K562 (cell line): ENCODE measurements around the gene SNX25. TPM values are rescaled to one million over a fixed set of nuclear protein-coding genes. Genes with fewer than 3 reads are reported as not detected.

Source experiments
- DPF2 ChIP-seq: fragments of 450-650 bp; IDR thresholded peaks from 2 replicates; pipeline ENCODE4 v1.6.1; 2016
- EP400 ChIP-seq: fragments of 450-650 bp; IDR thresholded peaks from 2 replicates; pipeline ENCODE4 v1.6.1; 2017; ENCODE audit warnings: antibody characterized with exemption, mild to moderate bottlenecking, moderate library complexity
- ESRRA ChIP-seq: fragments of 450-650 bp; IDR thresholded peaks from 2 replicates; pipeline ENCODE4 v1.6.1; 2014; ENCODE audit warnings: low read depth, mild to moderate bottlenecking, moderate library complexity, borderline replicate concordance
- HMGN3 ChIP-seq: IDR thresholded peaks from 2 replicates; pipeline ENCODE4 v1.6.1; 2011; ENCODE audit warnings: borderline replicate concordance, low read depth, mild to moderate bottlenecking, mixed read lengths, low read length; ENCODE audit not compliant: insufficient read length; ENCODE audit errors: extremely low read depth
- KLF1 ChIP-seq: fragments of 450-650 bp; IDR thresholded peaks from 2 replicates; pipeline ENCODE4 v1.6.1; 2016; ENCODE audit warnings: missing genetic modification characterization, missing compliant biosample characterization
- RNF2 ChIP-seq: sonication (generic); IDR thresholded peaks from 2 replicates; pipeline ENCODE4 v1.6.1; 2016
- SIX5 ChIP-seq, 2 experiments: IDR thresholded peaks; 2 replicates each; pipeline ENCODE4 v1.6.1; 2011; ENCODE audit warnings: low read length in 2 of 2, borderline replicate concordance in 1 of 2, low read depth in 1 of 2, mild to moderate bottlenecking in 1 of 2, moderate library complexity in 1 of 2; ENCODE audit not compliant: insufficient read depth in 1 of 2
- SMARCC2 ChIP-seq: fragments of 450-650 bp; IDR thresholded peaks from 2 replicates; pipeline ENCODE4 v1.6.1; 2017; ENCODE audit warnings: antibody characterized with exemption, moderate library complexity, mild to moderate bottlenecking, low read depth
- TAL1 ChIP-seq: fragments of 450-650 bp; IDR thresholded peaks from 2 replicates; pipeline ENCODE4 v1.6.1; 2016; ENCODE audit warnings: mild to moderate bottlenecking
- TCF7L2 ChIP-seq: fragments of 150-350 bp; IDR thresholded peaks from 2 replicates; pipeline ENCODE4 v1.6.1; 2016; ENCODE audit warnings: low read depth, mild to moderate bottlenecking, low read length, moderate library complexity
- ZNF431 ChIP-seq: sonication (generic); formaldehyde crosslinking; IDR thresholded peaks from 2 replicates; pipeline ENCODE4 v1.8.0; 2022; ENCODE audit warnings: mild to moderate bottlenecking, missing genetic modification reagents
- ZNF589 ChIP-seq: fragments of 200-800 bp; sonication (Bioruptor generic); IDR thresholded peaks from 2 replicates; pipeline ENCODE4 v1.6.1; 2016; ENCODE audit warnings: low read depth, missing genetic modification characterization, missing compliant biosample characterization
- ZNF830 ChIP-seq: fragments of 250-450 bp; sonication (Bioruptor Pico); IDR thresholded peaks from 2 replicates; pipeline ENCODE4 v1.5.0; 2021; ENCODE audit warnings: mild to moderate bottlenecking
- polyA plus RNA-seq, 8 experiments: library from polyadenylated mRNA; depleted of rRNA in 4 of 8; stranded (reverse) in 5 of 8; unstranded in 3 of 8; fragments of >200 nt; fragmentation: Nextera tagmentation in 2 of 8; fragmentation: Illumina TruSeq in 1 of 8; extraction: Ambion mirVana in 2 of 8; extraction: Trizol in 1 of 8; gene quantifications; 2 replicates each; pipeline versions ENCODE4 v1.2.1 to v1.2.3, GENCODE V29; 2011 to 2014; ENCODE audit warnings: inconsistent platforms in 1 of 8, missing spikeins in 1 of 8
- total RNA-seq, 7 experiments: library from RNA; depleted of rRNA in 6 of 7; stranded (reverse); fragments of >200 nt in 6 of 7; fragmentation: Illumina TruSeq in 2 of 7; extraction: Trizol in 2 of 7; gene quantifications; 2 replicates each; pipeline versions ENCODE4 v1.2.1 to v1.2.3, GENCODE V29; 2011 to 2021; ENCODE audit warnings: low replicate concordance in 1 of 7
- TF ChIP-seq, protein P1 (sequence below): fragments of 250-450 bp; sonication (Bioruptor Pico); IDR thresholded peaks from 2 replicates; pipeline ENCODE4 v1.8.0; 2021; ENCODE audit warnings: moderate library complexity, mild to moderate bottlenecking, inconsistent platforms
- TF ChIP-seq, protein P2 (sequence below): IDR thresholded peaks from 3 replicates; pipeline ENCODE4 v1.6.1; 2011; ENCODE audit warnings: borderline replicate concordance, mild to moderate bottlenecking; ENCODE audit not compliant: insufficient read length, insufficient read depth
- TF ChIP-seq, protein P3 (sequence below), 2 experiments: fragments of 200-800 bp in 1 of 2; sonication (Bioruptor generic) in 1 of 2; sonication (generic) in 1 of 2; formaldehyde crosslinking in 1 of 2; IDR thresholded peaks in 1 of 2; conservative IDR thresholded peaks in 1 of 2; 2 replicates each; pipeline versions ENCODE4 v1.5.0 to v1.6.1; 2016 to 2020; ENCODE audit warnings: missing compliant biosample characterization in 1 of 2, missing genetic modification characterization in 1 of 2, missing genetic modification reagents in 1 of 2

Gene SNX25
- total and polyA plus RNA-seq, 9 of the 15 experiments (the other 6 are each of a cell fraction or from before 2014, with no cell fraction given): 2.5 to 23.4 (median 13.3) TPM

DNA sequence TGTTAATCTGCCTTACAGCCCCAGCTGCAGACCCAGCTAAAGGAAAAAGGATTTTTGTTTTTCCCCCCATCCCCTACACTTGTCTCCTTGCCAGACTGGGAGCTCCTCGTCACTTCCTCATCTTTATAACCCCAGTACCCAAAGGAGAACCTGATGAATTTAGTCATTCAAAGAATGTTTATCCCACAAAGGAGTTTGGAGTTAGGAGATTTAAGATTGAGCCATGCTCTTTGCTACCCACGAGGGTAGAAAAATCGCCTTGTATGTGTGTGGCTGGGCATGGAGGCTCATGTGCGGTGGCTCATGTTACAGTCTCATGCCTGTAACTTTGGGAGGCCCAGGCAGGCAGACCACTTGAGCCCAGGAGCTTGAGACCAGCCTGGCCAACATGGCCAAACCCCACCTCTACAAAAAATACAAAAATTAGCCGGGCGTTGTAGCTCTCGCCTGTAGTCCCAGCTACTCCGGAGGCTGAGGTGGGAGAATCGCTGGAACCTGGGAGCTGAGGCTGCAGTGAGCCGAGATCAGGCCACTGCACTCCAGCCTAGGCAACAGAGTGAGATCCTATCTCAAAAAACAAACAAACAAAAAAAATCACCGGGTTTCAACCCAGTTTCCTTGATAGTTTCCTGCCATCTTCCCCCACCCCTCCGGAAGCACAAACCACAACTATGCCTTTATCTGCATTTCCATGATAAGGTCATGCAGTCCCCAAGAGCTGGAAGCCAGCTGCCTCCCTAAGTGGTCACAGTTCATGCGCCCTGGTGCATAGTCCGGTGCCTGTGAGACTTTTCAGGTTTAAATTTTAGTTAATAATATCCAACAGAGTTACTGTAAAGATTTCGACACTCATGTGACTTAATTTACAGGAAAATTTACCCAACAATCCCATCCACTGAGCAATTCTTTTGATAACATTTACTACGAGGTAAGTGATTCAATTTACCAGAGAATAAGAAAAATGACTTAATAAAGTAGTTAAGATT lies 7.1 kb upstream of the SNX25 start (continued):
- TF ChIP-seq, protein P1, sequence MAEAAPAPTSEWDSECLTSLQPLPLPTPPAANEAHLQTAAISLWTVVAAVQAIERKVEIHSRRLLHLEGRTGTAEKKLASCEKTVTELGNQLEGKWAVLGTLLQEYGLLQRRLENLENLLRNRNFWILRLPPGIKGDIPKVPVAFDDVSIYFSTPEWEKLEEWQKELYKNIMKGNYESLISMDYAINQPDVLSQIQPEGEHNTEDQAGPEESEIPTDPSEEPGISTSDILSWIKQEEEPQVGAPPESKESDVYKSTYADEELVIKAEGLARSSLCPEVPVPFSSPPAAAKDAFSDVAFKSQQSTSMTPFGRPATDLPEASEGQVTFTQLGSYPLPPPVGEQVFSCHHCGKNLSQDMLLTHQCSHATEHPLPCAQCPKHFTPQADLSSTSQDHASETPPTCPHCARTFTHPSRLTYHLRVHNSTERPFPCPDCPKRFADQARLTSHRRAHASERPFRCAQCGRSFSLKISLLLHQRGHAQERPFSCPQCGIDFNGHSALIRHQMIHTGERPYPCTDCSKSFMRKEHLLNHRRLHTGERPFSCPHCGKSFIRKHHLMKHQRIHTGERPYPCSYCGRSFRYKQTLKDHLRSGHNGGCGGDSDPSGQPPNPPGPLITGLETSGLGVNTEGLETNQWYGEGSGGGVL (CRISPR knock-in tag): no peak
- TF ChIP-seq, protein P2, sequence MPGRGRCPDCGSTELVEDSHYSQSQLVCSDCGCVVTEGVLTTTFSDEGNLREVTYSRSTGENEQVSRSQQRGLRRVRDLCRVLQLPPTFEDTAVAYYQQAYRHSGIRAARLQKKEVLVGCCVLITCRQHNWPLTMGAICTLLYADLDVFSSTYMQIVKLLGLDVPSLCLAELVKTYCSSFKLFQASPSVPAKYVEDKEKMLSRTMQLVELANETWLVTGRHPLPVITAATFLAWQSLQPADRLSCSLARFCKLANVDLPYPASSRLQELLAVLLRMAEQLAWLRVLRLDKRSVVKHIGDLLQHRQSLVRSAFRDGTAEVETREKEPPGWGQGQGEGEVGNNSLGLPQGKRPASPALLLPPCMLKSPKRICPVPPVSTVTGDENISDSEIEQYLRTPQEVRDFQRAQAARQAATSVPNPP: no peak
- TF ChIP-seq, protein P3, sequence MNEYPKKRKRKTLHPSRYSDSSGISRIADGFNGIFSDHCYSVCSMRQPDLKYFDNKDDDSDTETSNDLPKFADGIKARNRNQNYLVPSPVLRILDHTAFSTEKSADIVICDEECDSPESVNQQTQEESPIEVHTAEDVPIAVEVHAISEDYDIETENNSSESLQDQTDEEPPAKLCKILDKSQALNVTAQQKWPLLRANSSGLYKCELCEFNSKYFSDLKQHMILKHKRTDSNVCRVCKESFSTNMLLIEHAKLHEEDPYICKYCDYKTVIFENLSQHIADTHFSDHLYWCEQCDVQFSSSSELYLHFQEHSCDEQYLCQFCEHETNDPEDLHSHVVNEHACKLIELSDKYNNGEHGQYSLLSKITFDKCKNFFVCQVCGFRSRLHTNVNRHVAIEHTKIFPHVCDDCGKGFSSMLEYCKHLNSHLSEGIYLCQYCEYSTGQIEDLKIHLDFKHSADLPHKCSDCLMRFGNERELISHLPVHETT (CRISPR knock-in tag; conservative IDR thresholded peaks at IDR 0.05 in 1 of 2, IDR thresholded peaks at IDR 0.05 in 1 of 2): no peak
- TF ChIP-seq ZNF830 (CRISPR knock-in tag) (no peak), TCF7L2 (no peak), TAL1 (peak; percentile 69), ZNF589 (CRISPR knock-in tag) (no peak), ZNF431 (CRISPR knock-in tag) (no peak), EP400 (0 out of 2 replicates have a peak, but pooled peaks have one; percentile 29), KLF1 (tag) (no peak), ESRRA (peak; percentile 68; the same call in 1 of the 2 replicates), SMARCC2 (no peak), RNF2 (0 out of 2 replicates have a peak, but pooled peaks have one; percentile 43), DPF2 (peak; percentile 86), HMGN3 (no peak), SIX5 (IDR thresholded peaks at IDR 0.05; ENCODE audit: borderline replicate concordance in 1 of 2, insufficient read depth in 1 of 2, low read depth in 1 of 2, low read length in 2 of 2) (no peak)
